Right renal cortex interstitium (tissue), 3 donors: Measurements from ENCODE around the gene ETV6. TPM values are rescaled to one million over a fixed set of nuclear protein-coding genes. Genes with fewer than 3 reads are reported as not detected.

ENCODE experiments used
- DNase-seq, 3 donors: peaks; one replicate each; pipeline ENCODE4 v3.0.0-alpha.2; 2013; ENCODE audit warnings: low read depth in 3 of 3, low spot score in 2 of 3
- polyA plus RNA-seq, 3 donors: library from polyadenylated mRNA; unstranded; fragments of 120-200 nt; gene quantifications; one replicate each; pipeline ENCODE4 v1.2.1, GENCODE V29; 2013; ENCODE audit not compliant: insufficient read length in 3 of 3

The ETV6 gene
- polyA plus RNA-seq, 3 donors, result 12.8 to 13.3 (median 13.0) TPM

DNA sequence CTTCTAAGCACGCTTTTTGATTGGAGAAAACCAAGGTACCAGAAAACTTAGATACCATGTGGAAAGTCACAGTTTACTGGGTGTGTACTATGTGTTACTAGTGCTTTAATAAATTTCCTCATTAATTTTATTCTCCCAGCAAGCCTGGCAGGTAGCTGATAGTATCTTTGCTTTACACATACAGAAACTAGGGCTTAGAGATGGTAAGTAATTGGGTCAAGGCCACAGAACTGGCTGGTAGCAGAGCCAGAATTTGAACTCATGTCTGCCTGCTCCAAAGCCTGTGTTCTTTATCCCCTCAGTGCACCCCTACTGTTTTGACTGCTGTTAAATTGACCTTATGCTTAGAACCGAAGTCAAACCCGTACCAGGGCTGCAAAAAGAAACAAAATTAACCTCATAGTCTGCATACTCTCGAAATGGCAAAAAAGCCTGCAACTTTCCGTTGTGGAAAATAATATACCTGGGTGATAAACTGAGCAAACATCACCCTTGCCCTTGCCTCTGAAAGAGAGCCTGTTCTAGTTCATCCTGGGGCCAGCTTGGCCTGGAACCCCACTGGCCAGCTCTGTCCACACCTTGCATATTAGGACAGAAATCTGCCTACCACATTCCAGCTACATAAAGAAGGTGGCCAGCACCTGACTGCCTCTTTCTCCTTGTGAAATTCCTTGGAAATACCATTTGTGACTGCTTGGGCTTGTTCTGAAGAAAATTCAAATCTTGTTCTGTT lies 118.9 kb downstream of the ETV6 start:
- no peak for DNase-seq

- DNase-seq, result no peak
These were observed 120.4 kb downstream of the ETV6 start for GRCh38 chr12:11769723-11770514.

DNA sequence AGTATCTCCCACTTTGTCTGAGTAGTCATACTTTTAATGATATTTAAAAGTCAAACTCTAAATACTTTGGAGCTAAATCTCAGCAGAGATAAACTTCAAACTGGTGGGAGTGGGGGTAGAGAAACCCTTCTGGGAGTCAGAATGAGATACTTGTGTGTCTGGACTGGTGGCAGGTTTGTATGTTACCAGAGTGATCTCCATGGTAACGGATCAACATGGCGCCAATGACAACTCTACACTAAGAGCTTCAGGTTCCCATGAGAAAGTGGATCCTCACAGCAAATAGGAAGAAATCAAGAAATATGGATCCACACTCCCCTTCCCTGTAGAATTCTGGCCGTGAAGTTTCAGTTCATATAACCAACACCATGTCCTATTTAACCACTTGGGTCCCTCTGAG lies 121.9 kb downstream of the ETV6 start:
- no peak for DNase-seq

GRCh38 chr12:11771895-11772502 lies 122.5 kb downstream of the ETV6 start:
- DNase-seq, result no peak

GRCh38 chr12:11773889-11774677 lies 124.6 kb downstream of the ETV6 start:
- no peak for DNase-seq

DNA sequence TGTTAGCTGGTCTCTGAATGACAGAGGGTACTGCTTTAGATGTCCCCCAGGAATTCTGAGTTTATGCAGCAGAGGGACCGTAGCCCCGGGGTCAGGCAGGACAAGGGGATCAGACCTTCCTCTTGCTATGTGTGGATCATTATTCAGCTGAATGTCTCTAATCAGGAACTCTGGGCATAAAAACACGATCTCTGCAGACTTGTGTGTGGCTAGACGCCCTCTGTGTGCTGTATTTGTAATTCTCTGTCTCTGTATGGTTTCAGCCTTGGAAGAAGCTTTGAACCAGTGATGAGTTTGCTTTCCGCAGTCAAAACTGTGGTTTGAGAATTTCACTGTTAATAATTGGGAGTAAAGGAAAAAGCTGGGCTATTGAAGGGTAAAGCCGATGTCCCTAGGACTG lies 125.3 kb downstream of the ETV6 start:
- no peak for DNase-seq

DNA sequence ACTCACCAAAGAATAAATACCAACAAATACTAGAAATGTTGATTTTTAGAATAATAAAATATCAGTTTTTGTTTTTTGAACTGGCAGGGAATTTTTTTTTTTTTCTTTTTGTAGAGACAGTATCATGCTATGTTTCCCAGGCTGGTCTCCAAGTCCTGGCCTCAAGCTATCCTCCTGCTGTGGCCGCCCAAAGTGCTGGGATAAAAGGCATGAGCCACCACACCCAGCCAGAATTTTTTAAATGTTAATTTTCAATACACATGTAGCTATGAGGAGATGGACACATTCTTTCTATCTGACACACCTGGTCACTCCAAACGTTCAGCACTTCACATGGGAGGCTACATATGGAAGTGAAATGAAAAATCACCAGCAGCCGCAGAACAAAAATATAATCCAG lies 126.8 kb downstream of the ETV6 start:
- no peak for DNase-seq

GRCh38 chr12:11777451-11777850 lies 128.0 kb downstream of the ETV6 start:
- DNase-seq, result no peak

GRCh38 chr12:11777962-11778361 lies 128.5 kb downstream of the ETV6 start:
- DNase-seq, result no peak

DNA sequence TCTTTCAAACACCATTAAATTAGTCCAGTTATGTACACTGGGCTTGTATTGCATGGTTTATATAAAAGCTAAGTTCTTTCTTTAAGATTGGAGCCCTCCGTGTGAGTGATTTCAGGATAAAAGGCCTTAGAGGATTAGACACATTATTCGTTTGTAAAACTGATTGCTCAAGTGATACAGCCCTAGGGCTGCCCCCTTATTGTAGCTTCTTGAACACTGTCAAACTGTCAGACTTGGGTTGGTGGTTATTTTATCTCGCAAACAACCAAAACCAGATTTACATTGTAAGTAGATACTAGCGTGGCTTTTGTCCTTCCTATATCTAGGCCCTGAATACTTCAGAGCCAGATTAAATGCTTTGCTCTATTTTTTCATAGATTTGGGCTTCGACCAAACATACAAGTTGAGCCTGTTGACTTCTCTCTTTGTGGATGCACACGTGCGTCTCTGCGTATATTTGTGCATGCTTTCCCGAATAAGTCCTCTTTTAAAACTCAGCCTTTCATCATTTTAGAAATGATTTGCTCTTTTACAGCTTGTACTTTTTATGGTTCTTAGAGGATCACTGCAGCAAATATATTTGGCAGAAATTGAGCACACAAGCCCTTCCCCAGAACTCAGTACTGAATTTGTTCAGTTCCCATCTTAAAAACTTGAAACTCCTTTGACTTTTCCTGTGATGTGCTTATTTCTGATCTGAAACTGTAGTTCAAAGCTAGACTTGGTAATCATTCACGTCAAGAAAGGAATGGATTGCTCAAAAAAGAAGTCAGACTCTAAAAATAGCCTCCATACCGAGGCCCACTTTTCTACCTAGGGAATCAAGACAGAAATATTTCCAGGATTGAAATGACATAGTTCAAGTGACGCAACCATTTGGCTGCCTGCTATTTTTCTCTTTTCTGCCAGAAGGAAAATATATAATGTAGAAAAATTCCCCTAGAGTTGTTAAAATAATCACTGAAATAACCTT lies 129.5 kb downstream of the ETV6 start:
- no peak for DNase-seq

- DNase-seq, result no peak
These were observed 131.1 kb downstream of the ETV6 start for GRCh38 chr12:11780521-11781101.

DNA sequence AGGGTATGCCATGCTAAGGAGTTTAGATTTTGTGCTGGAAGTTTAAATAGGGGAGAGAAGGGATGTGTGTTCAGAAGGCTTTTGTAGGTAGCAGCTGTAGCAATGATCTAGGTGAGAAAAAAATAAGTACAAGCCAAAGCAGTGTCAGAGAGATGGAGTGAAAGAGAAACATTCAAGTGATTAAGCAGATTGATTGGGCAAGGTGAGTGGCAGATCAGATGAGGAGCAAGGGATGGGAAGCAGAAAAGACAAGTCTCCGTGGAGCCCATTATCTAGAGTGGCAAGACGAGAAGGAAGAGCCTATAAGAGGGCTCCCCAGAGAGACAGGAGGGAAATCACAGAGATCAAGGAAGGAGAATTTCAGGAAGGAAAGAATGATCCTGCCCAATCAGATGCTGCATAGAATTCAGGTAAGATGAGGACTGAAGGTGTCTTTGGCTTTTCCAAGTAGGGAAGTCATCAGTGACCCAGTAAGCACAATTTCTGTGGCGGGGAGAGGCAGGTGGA lies 133.5 kb downstream of the ETV6 start:
- no peak for DNase-seq

GRCh38 chr12:11785712-11786111 lies 136.2 kb downstream of the ETV6 start:
- no peak for DNase-seq

GRCh38 chr12:11786638-11787365 lies 137.3 kb downstream of the ETV6 start:
- DNase-seq, result no peak

GRCh38 chr12:11787437-11787836 lies 138.0 kb downstream of the ETV6 start:
- DNase-seq, result no peak

DNA sequence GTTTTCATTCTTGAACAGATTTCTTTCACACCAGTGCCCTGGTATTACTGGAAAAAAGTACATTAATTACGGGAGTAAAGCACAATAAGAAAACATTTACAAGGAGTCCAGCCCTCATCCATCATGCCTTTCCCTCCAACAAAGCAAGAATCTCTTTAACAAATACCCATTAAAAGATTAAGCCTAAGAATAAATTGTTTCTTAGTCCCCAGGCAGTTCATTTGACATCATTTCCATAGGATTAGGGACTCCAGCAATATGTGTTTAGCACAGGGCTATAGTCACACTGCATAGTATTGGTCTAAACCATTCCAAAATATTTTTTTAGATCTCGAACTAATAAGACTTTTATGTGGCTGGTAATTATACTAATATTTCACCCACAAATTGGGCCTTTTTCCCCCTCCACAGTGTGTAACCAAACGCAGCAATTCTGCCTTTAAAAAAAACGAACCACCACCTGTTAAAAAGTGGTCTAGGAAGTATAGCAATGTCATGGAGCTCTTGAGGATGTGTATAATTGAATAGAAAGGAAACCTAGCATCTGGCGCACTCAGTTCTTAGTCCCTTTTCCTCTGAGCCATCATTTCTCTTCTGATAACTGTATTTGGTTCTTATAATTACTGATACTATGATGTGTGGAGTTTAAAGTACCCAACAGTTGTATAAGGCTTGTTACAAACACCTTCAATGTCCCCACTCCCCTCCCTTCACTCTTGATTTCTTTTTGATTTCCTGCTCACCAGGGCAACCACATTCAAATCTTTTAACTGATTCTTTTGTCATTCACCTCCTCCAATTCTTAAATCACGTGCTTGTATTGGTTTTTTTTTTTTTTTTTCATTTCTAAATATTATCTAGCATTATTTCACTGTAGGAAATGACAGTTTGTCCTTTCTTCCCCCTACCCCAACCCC lies 138.7 kb downstream of the ETV6 start:
- DNase-seq, result no peak

DNA sequence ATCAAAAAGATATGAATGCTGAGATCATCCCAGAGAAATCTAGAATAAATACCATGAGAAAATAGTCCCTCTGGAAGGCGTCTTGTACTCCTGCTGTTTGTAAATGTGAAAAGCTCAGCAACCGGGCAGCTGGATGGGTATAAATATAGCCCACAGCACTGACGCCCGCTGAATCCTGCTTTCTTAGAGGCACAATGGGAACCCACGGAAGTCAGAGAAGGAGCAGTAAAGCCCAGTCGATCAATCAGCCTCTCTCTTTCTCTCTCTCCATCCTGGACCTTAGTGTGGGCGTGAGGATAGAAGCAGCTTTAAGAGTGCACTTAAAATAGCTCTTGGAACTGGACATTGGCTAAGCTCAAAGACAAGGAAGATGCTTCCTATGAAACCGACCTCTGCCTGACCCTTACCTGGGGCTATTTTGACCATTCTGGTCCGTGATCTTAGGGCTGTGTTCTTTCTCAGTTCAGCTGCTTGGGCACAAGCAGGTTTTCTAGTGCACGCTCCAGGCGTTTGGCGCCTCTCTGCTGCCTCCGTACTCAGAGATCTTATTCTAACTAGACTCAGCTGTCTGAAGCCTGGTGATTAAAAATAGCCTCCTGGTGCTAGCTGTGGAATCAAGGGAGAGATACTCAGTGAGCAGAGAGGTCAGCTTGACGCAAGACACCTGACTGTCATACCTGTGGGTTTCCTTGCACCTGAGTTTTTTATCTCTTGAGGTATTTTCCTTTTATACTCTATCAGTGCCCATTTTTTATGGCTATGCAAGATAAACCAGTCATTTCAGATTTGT lies 144.6 kb downstream of the ETV6 start:
- no peak for DNase-seq
